T1000 (cell line): ENCODE results near the gene RHEBL1.

Source experiments
- DNase-seq: peaks from one replicate; lab custom pipeline; 2025; ENCODE audit warnings: mixed read lengths; lab: John Stamatoyannopoulos, UW

The RHEBL1 gene, protein sequence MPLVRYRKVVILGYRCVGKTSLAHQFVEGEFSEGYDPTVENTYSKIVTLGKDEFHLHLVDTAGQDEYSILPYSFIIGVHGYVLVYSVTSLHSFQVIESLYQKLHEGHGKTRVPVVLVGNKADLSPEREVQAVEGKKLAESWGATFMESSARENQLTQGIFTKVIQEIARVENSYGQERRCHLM

DNA sequence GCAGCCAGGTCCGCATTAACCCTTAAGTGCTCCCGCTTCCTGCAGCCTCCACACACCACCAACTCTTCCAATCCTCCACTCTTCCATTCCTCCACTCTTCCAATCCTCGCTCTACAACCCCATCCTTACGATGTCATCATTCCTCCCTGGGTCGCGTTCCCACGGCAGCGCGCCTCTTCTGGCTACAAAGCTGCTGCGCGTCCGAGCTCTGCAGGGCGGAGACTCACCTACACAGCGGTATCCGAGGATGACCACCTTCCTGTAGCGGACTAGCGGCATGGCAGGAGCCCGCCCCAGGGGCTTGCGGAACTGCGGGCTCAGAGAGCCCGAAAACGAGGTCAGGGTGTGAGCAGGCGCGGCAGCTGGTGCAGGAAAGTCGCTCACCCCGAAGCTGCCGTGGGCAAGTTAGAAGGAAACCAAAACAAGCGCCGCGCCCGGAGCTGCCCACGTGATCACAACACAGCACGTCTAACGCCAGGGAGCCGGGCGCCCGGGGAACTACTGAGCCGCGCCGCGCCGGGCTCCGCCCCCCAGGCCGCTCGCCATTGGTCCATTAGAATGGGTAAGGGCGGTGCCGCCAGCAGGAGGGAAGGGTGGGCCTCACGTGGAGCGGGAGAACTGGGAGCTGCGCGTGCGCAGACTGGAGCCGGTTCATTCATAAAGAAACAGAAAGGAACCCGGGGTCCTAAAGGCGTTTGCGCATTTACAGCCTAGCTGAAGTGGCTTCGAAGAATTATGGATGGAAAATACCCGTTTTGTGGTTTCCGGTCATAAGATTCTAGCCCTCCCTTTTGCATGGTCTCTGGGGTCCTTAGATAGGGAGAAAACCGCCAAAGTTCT, at the start of gene RHEBL1:
RHEBL1 (minus strand) TSS at position 473 of the 840 bp plus-strand sequence; CDS start at position 279, 194 bp downstream.
- peak; percentile 98 for DNase-seq

DNA sequence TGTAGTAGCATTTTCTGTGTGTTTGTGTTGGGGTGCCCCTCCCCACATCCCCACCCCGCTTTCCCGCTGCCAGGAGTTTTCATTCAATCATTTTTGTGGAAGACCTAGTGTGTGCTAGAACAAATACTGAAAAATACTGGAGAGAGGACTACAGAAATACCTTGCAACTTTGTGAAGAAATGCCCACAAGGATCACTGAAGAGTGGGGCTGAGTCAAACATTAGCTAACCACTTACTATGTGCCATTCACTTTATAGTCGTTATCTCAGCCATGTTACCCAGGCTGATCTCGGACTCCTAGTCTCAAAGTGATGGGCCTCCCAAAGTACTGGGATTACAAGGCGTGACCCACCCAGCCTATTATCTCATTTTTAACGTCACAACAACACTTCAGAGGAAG, 41.4 kb upstream of the RHEBL1 start:
- DNase-seq: no peak

DNA sequence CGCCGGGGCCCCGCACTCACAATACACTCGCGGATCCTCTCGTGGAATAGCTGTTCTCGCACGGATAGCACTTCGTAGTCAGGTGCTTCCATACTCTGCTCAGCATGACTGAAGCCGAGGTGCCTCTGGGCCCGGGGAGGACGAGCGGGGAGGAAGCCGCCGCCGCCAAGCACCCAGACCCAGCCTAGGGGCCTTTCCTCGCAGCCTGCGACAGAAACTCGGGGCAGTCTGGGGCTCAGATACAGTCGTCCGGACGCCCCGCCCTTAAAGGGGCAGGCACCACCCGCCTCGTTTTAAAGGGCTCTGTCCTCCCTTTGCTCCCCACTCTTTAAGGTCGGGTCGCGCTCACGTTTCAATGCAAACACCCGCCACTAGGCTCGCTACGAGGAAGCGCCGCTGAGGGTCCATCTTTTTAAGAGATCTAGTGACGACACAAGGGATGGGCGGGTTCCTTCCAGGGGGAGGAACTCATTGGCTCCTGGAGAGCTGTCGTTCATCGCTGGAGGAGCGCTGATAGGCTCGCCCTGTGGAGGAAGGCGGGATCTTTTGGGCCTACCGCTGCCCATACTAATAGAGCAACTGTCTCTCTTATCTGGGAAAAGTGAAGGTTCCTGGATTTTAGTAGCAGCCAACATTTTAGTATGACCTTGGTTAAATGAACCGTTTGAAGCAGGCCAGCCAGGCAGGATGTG, 40.8 kb upstream of the RHEBL1 start, which contains the start of gene LMBR1L:
LMBR1L (minus strand) TSS at position 384 of the 692 bp plus-strand sequence; CDS start at position 92, 292 bp downstream.
- DNase-seq: peak; percentile 96

DNA sequence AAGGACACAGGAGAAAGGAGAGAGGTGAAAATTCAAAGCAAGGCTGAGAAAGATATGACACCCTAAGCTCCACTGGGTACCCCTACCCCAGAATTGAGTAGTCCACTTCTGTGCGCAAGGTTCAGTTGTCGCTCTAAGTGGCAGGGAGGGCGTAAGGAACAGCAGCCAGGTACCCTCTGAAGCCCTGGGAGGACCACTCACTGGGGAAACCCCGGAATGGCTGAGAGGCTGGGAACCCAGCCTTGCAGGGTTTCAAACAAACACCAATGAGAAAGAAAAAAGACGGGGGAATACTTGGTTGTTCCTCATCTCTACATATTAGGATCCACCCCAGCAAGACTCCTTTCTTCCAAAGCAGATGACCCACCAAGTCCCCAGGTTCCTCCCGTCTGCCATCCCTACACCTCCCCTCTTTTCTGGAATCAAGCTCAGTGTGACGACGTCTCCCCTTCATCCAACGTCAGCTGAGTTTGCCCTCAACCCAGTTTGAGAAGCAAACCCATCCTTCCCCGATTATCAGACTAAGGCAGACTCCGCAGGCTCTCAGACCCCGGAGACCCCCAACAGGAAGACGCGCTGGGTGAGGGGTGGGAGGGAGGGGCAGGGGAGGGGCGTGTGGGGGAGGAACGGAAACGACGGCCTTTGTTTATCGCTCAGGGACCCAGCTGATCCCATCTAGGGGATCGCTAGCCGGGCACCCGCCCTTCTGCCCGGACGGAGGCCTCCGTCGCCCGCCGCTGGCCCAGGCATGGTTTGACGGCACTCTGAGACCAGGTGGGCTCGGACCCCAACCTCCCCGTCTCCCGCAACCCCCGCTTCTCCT, 40.1 kb upstream of the RHEBL1 start:
- DNase-seq: no peak

DNA sequence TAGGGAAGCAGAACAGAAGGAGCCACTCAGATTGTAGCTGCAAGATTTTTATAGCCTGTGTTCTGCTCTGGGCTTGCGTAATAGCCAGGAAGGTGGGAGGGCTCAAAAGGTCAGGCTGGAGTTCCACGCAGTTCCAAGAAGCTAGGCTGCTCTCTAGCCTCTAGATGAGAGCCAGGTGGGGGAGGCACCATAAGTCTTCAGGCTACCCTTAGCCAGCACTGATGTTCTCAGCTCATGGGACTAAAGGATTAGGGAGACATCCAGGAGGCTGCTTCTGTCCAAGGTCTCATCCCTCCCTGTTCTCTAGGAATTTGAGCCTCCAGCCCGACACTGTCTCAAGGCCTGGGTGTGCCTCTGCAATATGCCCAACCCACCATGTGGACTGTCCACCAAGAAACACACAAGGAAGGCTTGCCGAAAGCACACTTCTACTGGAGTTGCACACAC, 39.2 kb upstream of the RHEBL1 start:
- no peak for DNase-seq

DNA sequence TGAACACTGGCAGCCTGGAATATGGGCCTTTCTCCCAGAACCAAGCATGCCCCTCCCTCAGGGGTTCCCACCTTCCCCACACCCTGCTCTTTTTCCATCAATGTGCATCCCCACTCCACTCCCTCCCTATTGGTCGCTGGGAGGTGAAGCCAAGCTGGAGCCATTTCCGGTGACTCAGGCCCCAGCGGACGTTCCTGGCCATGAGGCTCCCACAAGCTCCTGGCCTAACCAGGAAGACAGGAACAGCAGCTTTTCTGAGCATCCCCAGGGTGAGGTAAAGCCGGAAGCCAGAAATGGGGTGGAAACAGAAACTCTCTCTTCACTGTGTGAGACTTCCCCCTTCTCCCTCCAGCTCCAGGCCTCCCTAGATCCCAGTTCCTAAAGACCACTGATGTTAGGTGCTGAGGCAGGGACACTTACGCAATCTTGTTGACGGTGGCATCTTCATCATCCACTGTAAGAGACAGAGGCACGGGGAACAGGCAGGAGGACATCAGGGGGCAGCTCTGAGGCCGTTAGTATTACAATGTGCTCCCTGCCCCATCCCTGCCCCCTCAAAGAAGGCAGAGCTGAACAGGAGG, 35.8 kb upstream of the RHEBL1 start:
- no peak for DNase-seq

DNA sequence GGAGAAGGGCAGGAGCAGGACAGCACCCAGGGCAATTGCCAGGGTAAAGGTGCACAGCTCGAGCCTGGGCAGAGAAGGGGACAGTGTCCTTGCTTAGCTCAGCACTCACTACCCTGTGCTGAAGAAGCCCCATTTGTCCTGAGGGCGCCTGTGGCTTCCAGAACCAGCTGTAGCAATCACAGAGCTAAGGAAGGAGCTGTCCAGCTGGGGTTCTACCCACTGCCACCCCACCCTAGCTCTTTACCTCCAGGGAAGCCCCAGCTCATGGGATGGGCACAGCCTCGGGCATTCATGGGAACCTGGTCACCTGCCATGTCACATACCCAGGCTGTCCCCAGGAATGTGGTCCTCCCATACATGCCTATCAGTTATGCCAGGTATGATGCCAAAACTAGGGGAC, 35.0 kb upstream of the RHEBL1 start:
- DNase-seq: no peak

DNA sequence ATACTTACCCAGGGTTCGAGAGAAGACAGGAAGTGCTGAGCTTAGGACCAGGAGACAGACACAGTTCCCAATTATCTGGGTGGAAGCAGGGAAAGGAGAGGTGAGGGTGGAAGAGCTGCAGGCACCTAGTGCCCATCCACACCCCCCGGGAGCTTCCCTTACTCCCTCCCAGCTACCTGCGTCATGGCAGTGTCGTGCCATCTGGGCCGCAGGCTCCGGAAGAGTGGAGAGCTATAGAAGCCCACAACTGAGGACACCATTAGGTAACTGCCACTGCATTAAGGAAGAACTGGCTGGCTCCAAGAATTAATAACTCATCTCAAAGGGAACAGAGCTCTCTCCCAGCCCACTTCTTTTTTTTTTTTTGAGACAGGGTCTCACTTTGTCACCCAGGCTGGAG, 30.6 kb upstream of the RHEBL1 start:
- DNase-seq: no peak

DNA sequence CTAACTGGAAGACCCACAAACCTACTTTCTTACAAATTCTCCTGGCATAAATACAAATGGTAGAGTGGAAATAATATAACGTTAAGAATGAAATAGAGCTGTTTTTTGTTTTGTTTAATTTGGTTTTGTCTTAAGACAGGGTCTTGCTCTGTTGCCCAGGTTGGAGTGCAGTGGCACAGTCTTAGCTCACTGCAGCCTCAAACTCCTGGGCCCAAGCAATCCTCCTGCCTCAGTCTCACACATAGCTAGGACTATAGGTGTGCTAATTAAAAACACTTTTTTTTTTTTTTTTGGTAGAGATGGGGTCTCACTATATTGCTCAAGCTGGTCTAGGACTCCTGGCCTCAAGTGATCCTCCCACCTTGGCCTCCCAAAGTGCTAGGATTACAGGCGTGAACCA, 28.9 kb upstream of the RHEBL1 start:
- DNase-seq: no peak

DNA sequence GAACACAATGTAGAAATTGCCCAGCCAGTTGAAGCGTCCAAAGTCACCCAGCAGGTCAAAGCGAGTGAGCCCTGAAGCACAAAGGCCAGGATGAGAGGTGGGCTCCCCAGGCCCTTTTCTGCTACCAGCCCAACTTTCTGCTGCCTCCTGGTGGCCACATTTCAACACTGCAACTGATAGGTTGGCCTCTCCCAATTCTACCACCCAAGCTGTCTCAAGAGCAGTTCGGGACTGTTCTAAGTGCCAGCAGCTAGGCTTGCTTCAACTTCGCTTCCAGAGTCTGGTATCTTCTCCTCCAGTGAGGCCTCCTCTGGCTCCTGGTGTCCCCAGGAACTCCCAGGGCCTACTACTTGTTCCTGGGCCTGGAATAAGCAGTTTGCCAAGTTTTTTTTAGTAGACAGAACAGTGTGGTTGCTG, 28.3 kb upstream of the RHEBL1 start:
- DNase-seq: no peak

DNA sequence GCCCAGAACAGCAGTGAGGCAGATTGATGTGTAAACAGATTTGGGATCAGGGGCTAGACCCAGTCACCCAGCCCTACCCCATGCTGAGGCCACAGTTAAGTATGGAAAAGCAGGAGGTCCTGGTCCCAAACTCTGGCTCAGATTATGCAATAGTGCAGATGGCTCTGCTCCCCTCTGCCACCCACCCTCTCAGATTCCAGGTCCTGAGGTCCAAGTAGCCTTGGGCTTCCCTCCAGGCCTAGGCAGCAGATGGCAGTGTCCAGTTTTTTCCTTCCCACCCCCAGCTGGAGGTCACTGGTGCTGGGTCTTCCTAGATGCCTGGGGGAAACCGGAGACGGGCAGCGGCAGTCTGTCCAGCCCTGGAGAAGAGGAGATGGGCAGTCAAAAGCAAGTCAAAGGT, 27.6 kb upstream of the RHEBL1 start:
- no peak for DNase-seq

DNA sequence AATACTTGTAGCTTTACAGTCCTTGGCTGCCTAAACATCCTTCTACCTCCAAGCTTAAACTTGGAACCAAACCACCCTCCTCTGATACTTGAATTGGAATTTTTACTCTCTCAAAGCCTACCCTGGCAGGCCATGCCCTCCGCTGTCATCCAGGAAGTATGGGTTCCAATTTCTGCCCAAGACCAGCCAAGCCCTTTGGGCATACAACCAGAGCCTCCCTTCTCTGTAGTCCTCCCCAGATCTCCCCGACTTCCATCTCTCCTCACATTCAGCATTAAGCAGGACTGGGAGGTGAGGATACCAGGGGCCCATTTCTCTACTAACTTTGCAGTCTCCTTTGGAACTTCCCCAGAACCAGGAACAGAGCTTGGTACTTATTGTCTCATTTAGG, 25.2 kb upstream of the RHEBL1 start:
- DNase-seq: no peak

DNA sequence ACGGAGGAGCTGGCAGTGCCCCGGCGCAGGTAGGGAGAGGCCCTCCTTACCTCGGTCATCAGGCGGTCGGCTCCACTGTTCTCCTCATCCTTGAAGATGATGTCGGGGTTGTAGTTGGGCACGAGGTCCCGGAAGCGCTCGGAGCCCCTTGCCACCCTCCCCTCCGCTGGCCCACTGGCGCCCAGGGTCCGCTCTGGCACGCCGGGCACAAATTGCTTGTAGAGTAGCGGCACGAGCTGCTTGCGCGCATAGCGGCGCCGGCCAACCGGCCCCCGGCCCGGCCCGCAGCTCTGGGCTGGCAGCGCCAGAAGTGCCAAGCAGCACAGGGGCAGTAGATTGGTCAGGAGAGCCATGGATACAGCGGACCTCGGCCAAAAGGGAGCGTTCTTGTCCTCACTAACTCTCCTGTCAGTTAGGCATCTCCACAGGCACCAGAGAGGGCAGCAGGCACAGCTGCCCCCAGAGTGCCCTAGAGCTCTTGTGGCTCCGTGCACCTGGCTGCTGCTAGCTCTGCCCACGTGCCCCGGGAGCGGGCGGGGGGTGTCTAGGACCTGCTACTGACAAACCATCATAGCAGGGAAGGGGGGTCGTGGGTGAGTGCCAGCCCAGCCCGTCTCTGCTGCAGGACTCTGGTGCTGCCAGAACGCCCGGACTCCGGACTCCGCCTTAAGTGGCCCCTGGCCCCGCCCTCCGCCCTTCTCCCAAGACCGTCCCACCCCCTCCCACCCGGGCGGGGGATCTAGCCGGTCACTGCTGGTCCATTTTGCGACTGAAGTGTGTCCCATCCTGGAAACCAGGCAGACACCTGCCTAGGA, 24.6 kb upstream of the RHEBL1 start, which contains the start of gene DHH:
DHH (minus strand) TSS at position 642 of the 815 bp plus-strand sequence; CDS start at position 353, 289 bp downstream.
- DNase-seq: no peak

DNA sequence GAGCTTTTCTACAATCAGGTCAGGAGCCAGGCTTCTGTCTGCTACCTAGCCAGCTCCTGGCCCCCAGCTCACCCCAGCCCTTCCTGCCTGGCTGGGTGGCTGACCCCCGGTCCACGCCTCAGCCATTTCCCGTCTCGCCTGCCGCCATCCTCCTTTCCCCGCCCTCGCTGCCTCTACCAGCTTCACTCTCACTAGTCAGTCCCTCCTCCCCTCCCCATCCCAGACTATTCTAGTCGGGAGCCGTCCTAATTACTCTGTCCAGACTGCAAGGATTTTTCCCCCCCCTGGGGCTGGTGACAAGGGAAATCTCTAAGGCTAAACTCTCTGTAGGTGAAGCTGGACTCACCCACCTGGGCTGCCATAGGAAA, 24.0 kb upstream of the RHEBL1 start:
- no peak for DNase-seq

DNA sequence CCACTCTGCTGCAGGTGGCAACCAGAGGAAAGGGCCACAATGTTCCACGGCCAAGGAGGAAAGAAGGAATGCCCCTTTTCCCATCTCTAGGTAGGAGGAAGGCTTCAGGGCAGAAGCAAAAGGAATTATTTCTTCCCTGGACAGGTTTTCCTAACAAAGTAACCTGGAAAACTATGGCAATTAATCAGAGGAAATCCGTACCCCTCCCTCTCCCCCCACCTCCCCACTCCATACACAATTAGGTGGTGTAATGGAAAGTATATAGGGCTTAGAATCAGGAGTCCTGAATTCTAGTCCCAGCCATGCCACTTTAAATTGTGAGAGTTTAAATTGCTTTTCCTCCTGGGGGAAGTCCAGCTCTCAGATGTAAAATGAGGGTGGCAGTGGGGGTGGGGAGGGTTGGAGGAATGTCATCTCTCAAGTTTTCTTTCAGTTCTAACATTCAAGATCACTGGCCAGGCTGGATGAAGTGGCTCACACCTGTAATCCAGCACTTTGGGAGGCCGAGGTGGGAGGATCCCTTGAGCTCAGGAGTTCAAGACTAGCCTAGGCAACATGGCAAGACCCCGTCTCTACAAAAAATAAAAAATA, 23.1 kb upstream of the RHEBL1 start:
- DNase-seq: no peak

DNA sequence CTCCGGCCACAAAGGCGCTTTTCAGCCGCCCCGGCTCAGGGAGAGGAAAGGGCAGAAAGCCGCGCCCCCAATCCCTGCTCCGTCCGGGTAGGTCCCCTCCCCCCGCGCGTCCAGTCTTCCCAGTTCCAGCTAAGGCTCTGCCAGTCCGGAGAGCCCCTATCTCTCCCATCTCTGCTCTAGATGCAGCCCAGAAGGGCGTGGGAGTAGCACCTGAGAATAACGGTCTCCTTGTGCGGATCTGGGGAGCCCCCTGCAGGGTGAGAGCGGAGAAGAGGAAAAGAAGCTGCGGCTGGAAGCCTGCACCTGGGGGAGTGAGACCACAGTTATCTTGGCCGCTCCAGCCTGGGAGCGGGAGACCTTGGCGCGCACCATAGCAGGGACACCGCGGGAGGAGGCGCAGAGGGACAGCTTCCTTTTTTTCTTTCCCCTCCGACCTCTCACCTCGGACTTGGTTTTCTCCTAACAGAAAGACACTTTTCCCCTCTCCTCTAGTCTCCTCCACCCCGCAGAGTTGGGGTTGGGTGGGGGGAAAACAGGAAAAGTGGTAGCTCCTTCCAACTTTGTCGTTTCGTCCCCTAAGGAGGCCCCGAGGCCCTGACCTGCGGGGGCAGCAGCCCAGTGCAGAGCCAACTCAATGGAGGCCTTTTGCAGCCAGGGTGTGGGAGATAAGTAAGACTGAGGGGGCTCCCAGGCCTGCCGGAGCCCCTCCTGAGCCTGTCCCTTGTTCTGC, 22.5 kb upstream of the RHEBL1 start:
- no peak for DNase-seq

DNA sequence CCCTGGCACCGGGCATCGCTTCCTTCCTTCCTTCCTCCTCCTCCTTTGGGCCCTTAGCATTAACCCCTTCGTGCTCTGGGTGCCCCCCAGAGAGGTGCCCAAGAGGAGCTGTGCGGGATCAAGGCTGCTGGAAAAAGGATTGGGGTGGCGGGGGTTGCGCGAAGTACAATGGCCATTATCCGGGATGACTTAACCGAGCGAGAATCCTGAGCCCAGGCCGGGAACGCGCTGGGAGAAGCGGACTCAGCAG, 22.0 kb upstream of the RHEBL1 start:
- DNase-seq: no peak

DNA sequence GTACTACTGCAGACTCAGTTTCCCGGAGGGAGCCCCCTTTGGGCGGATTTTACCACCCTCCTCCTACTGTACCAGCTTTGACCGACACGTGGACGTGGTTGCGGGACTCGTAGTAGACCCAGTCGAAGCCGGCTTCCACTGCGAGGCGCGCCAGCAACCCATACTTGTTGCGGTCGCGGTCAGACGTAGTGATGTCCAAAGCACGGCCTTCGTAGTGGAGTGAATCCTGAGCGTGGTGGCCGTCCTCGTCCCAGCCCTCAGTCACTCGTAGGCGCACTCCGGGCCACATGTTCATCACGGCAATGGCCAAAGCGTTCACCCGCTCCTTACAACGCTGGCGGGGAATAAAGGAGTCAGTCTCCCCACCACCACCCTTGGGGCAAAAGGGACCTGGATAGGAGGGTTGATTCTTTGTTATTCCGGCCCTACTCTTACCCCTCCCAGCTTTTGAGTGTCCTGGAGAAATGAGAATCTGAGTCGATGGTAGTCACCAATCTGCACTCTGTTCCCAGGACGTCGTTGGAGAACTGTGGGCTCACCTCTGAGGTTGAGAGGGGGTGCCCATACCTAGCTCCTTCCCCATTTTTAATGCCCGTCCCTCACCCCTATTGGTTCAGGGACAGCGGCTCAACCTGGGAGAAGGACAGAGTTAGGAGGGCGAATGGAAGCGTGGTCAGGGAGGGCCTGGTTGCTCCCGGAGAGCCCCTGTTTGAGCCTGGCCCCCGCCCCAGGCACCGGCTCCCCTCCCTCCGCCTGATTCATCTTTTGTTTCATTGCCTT, 21.5 kb upstream of the RHEBL1 start:
- DNase-seq: no peak
